Measurements from ENCODE around the gene WT1. TPM values are rescaled to one million over a fixed set of nuclear protein-coding genes. Genes with fewer than 3 reads are reported as not detected.

Gene WT1
- total and polyA plus RNA-seq, 2 donors (not counting 3 experiments of a cell fraction or from before 2014, with no cell fraction given), result not detected

DNA sequence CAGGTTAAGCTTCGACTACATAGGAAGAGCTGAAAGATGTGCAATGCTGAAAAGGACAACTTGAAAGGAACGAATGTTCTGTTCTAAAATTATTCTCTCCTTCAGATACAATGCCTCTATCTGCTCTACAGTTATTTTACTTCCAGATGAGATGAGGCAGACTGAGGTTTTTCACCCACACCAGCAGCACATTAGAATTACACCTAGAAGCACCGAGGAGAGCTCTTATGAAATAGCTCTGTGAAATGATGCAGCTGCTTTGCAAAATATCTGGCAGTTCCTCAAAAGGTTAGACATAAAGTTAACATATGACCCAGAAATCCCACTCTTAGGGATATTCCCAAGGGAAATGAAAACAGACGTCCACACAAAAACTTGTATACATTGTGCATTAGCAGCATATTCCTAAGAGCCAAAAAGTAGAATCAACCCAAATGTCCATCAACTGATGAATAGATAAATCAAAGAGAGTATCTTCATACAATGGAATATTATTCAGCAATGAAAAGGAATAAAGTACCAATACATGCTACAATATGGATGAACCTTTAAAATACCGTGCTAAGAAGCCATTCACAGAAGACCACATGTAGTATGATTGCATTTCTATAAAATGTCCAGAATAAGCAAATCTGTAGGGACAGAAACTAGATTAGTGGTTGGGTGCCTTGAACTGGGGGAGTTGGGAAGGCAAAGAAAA is 34.5 kb downstream of the WT1 start:
- Histone ChIP-seq H3K27ac (ENCODE audit: insufficient read depth, low read depth, low read length) (no peak overlapping the region), H3K4me3 (replicated peaks in 1 of 3; ENCODE audit: insufficient read depth in 1 of 3, low read depth in 1 of 3, low read length in 3 of 3) (no peak overlapping the region), H3K9me1 (replicated peaks; ENCODE audit: control insufficient read depth, extremely low read depth, insufficient read depth, low read length) (no peaks in the 10 kb centered on the region), H3K9me3 (replicated peaks; ENCODE audit: control insufficient read depth, insufficient read depth, low read length) (no peaks in the 10 kb centered on the region), H2AFZ (ENCODE audit: low read depth, low read length) (no peak overlapping the region), H4K20me1 (replicated peaks; ENCODE audit: control insufficient read depth, extremely low read depth, insufficient read depth, low read length) (no peaks in the 10 kb centered on the region), H3K27me3 (ENCODE audit: control insufficient read depth in 2 of 2, insufficient read depth in 2 of 2, low read length in 2 of 2) (no peaks in the 10 kb centered on the region), H3K79me2 (ENCODE audit: control insufficient read depth, insufficient read depth, low read length) (no peaks in the 10 kb centered on the region), H3K9ac (replicated peaks; ENCODE audit: extremely low read depth, insufficient read depth, low read length) (no peak overlapping the region), H3K4me1 (ENCODE audit: control insufficient read depth, extremely low read depth, insufficient read depth, low read length) (no peaks in the 10 kb centered on the region), H3K4me2 (ENCODE audit: insufficient read depth, low read length) (no peak overlapping the region), H3K36me3 (ENCODE audit: control insufficient read depth in 2 of 2, extremely low read depth in 1 of 2, insufficient read depth in 2 of 2, low read length in 2 of 2) (no peaks in the 10 kb centered on the region)
- dilution Hi-C loops (cut with MboI; ENCODE audit: extremely low pct_ligation_motif_present, low sequenced_read_pairs) (no loop called here), intact Hi-C loops (cut with micrococcal nuclease) (no loop called here)
- TF ChIP-seq GATA2 (IDR thresholded peaks at IDR 0.05; ENCODE audit: insufficient read depth, insufficient read length, low read depth, low read length) (no peak), CTCF (IDR thresholded peaks at IDR 0.05; ENCODE audit: extremely low read depth in 1 of 2, insufficient read depth in 1 of 2, low read depth in 1 of 2, low read length in 2 of 2) (no peak), POLR2AphosphoS5 (IDR thresholded peaks at IDR 0.05; ENCODE audit: insufficient read depth, low read depth, low read length) (no peak), MYC (IDR thresholded peaks at IDR 0.05; ENCODE audit: low read depth, low read length) (no peak), JUN (IDR thresholded peaks at IDR 0.05; ENCODE audit: borderline replicate concordance, insufficient read depth, insufficient read length, low read depth) (no peak), EZH2 (IDR thresholded peaks at IDR 0.05; ENCODE audit: borderline replicate concordance, low read depth, low read length, severe bottlenecking) (no peak), FOS (IDR thresholded peaks at IDR 0.05; ENCODE audit: borderline replicate concordance, insufficient read depth, low read length) (no peak), POLR2A (IDR thresholded peaks at IDR 0.05; ENCODE audit: low read depth, low read length) (no peak)
- TF ChIP-seq, protein P1, sequence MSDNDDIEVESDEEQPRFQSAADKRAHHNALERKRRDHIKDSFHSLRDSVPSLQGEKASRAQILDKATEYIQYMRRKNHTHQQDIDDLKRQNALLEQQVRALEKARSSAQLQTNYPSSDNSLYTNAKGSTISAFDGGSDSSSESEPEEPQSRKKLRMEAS (IDR thresholded peaks at IDR 0.05; ENCODE audit: insufficient read depth, insufficient read length), result no peak
- no peak for FAIRE-seq
- POLR2A ChIA-PET, result no interaction called here
- CTCF ChIA-PET, result no interaction called here
- no TSS peak for BruUV-seq (replicated peaks)
- no peak for DNase-seq (ENCODE audit: low read depth, low spot score)

Measured in endothelial cell of umbilical vein (primary cell).